Gastrocnemius medialis (tissue), 4 donors: ENCODE measurements around the gene TMPRSS4. TPM values are rescaled to one million over a fixed set of nuclear protein-coding genes. Genes with fewer than 3 reads are reported as not detected.

ENCODE experiments used
- ATAC-seq, 2 donors: fragments of 150-250 bp; one replicate each; pipeline ENCODE4 v1.9.1; 2016
- DNase-seq, 2 donors: peaks; one replicate each; pipeline ENCODE4 v3.0.0-alpha.2; 2019
- H3K27ac ChIP-seq, 4 donors: fragments of 200-600 bp; sonication (generic); 1 replicate in 1 of 4; 2 replicates in 3 of 4; pipeline ENCODE4 v1.5.1; 2016 to 2018; ENCODE audit warnings: mild to moderate bottlenecking in 2 of 4, moderate library complexity in 1 of 4
- H3K27me3 ChIP-seq, 3 donors: fragments of 200-600 bp; sonication (generic) in 2 of 3; 1 replicate in 1 of 3; 2 replicates in 2 of 3; pipeline versions ENCODE4 v1.5.1 to v1.6.0; 2016 to 2019; ENCODE audit warnings: mild to moderate bottlenecking in 1 of 3, moderate library complexity in 1 of 3
- H3K36me3 ChIP-seq, 2 donors: fragments of 200-600 bp; sonication (generic) in 1 of 2; one replicate each; pipeline ENCODE4 v1.5.1; 2017 to 2018
- H3K4me1 ChIP-seq, 2 donors: fragments of 200-600 bp; sonication (generic) in 1 of 2; one replicate each; pipeline ENCODE4 v1.5.1; 2016 to 2017; ENCODE audit warnings: mild to moderate bottlenecking in 2 of 2
- H3K4me3 ChIP-seq, 4 donors: fragments of 200-600 bp; sonication (generic) in 3 of 4; 1 replicate in 1 of 4; 2 replicates in 3 of 4; pipeline ENCODE4 v1.5.1; 2016 to 2019; ENCODE audit warnings: mild to moderate bottlenecking in 2 of 4
- H3K9me3 ChIP-seq, 3 donors: fragments of 200-600 bp; sonication (generic) in 2 of 3; 1 replicate in 1 of 3; 2 replicates in 2 of 3; pipeline ENCODE4 v1.5.1; 2016 to 2019
- POLR2A ChIP-seq, 2 donors: fragments of 450-650 bp; IDR thresholded peaks; one replicate each; pipeline ENCODE4 v1.6.1; 2017; ENCODE audit warnings: antibody characterized with exemption in 2 of 2, mild to moderate bottlenecking in 2 of 2, moderate library complexity in 2 of 2
- in situ Hi-C, 4 donors: fragments of 200-750 bp; cut with MboI; loops; one replicate each; pipeline versions ENCODE4 v1.15.0 to v1.8.0; 2017; ENCODE audit warnings: low sequenced_read_pairs in 4 of 4
- intact Hi-C: fragments of 100-400 bp; cut with DNase I; formaldehyde crosslinking; loops from one replicate; pipeline ENCODE4 v1.15.1; 2023; ENCODE audit warnings: low total_unique reads
- total RNA-seq, 4 donors: library from RNA; depleted of rRNA; stranded (reverse); fragments of >200 nt; gene quantifications; one replicate each; pipeline versions ENCODE4 v1.1.0 to v1.2.3, GENCODE V29; 2016
- TF ChIP-seq, protein P1 (sequence below), 5 experiments: fragments of 450-650 bp in 3 of 5; fragments of 200-600 bp in 2 of 5; sonication (generic) in 2 of 5; IDR thresholded peaks in 4 of 5; conservative IDR thresholded peaks in 1 of 5; 1 replicate in 4 of 5; 2 replicates in 1 of 5; pipeline ENCODE4 v1.5.1; 2016 to 2019; ENCODE audit warnings: antibody characterized with exemption in 5 of 5, mild to moderate bottlenecking in 3 of 5, moderate library complexity in 3 of 5

TMPRSS4 gene
- total RNA-seq, 4 donors from 2014 or later, result 1.1 TPM; not detected in 3

- Histone ChIP-seq H3K36me3 (no peaks in the 10 kb centered on the region), H3K4me3 (no peak overlapping the region), H3K9me3 (no peaks in the 10 kb centered on the region), H3K4me1 (peaks cover 51 to 57% of the 10 kb centered on the region in 2 donors), H3K27me3 (peaks cover 0 to 11% (median 0%) of the 10 kb centered on the region in 3 donors), H3K27ac (no peak overlapping the region)
- intact Hi-C loops, result no loop called here
- no peak for DNase-seq
- TF ChIP-seq POLR2A (IDR thresholded peaks at IDR 0.05), result no peak
- TF ChIP-seq, protein P1, sequence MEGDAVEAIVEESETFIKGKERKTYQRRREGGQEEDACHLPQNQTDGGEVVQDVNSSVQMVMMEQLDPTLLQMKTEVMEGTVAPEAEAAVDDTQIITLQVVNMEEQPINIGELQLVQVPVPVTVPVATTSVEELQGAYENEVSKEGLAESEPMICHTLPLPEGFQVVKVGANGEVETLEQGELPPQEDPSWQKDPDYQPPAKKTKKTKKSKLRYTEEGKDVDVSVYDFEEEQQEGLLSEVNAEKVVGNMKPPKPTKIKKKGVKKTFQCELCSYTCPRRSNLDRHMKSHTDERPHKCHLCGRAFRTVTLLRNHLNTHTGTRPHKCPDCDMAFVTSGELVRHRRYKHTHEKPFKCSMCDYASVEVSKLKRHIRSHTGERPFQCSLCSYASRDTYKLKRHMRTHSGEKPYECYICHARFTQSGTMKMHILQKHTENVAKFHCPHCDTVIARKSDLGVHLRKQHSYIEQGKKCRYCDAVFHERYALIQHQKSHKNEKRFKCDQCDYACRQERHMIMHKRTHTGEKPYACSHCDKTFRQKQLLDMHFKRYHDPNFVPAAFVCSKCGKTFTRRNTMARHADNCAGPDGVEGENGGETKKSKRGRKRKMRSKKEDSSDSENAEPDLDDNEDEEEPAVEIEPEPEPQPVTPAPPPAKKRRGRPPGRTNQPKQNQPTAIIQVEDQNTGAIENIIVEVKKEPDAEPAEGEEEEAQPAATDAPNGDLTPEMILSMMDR (IDR thresholded peaks at IDR 0.05 in 4 of 5, conservative IDR thresholded peaks at IDR 0.05 in 1 of 5), result no peak
- in situ Hi-C loops, result no loop called here
- no peak for ATAC-seq
These were observed 77.1 kb downstream of the TMPRSS4 start for GRCh38 chr11:118153976-118154375.

DNA sequence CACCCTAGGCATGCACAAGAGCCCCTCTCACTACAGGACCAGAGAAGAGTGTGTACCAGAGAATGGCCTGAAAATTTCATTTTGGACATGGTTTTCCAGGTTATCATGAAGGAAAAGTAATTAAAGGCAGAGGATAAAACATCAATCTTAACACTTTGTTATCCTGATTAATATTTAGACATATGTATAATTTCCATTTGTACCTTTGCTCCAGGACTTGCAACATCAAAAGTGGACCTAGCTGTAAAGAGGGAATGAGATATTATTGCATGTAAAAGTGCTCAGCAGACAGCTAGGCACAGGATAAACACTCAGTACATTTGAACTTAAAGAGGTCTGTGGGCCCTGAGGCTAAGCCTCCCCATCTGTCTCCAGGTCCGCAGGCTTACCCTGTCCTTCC lies 77.8 kb downstream of the TMPRSS4 start:
- intact Hi-C loops (no loop called here), in situ Hi-C loops (no loop called here)
- peaks cover 0 to 11% (median 0%) of the 10 kb centered on the region in 3 donors for H3K27me3 ChIP-seq
- DNase-seq, result no peak
- H3K36me3 ChIP-seq, result no peaks in the 10 kb centered on the region
- TF ChIP-seq, protein P1 (IDR thresholded peaks at IDR 0.05 in 4 of 5, conservative IDR thresholded peaks at IDR 0.05 in 1 of 5), result no peak
- no peak for TF ChIP-seq POLR2A (IDR thresholded peaks at IDR 0.05)
- H3K4me3 ChIP-seq, result no peak overlapping the region
- peaks cover 51 to 57% of the 10 kb centered on the region in 2 donors for H3K4me1 ChIP-seq
- H3K27ac ChIP-seq, result peak overlapping the region in 1 of 4 donors; percentile 71
- ATAC-seq, result no peak
- no peaks in the 10 kb centered on the region for H3K9me3 ChIP-seq

GRCh38 chr11:118155776-118156530 lies 79.1 kb downstream of the TMPRSS4 start:
- TF ChIP-seq, protein P1 (IDR thresholded peaks at IDR 0.05 in 4 of 5, conservative IDR thresholded peaks at IDR 0.05 in 1 of 5), result no peak
- intact Hi-C loops (no loop called here), in situ Hi-C loops (no loop called here)
- H3K27ac ChIP-seq, result peak overlapping the region in 3 of 4 donors; percentile 18 to 71 (median 23)
- H3K4me3 ChIP-seq, result peak overlapping the region in 1 of 4 donors; percentile 4
- H3K4me1 ChIP-seq, result peaks cover 51 to 57% of the 10 kb centered on the region in 2 donors
- H3K36me3 ChIP-seq, result no peaks in the 10 kb centered on the region
- H3K27me3 ChIP-seq, result peaks cover 0 to 11% (median 0%) of the 10 kb centered on the region in 3 donors
- ATAC-seq (no peak), DNase-seq (no peak)
- no peaks in the 10 kb centered on the region for H3K9me3 ChIP-seq

DNA sequence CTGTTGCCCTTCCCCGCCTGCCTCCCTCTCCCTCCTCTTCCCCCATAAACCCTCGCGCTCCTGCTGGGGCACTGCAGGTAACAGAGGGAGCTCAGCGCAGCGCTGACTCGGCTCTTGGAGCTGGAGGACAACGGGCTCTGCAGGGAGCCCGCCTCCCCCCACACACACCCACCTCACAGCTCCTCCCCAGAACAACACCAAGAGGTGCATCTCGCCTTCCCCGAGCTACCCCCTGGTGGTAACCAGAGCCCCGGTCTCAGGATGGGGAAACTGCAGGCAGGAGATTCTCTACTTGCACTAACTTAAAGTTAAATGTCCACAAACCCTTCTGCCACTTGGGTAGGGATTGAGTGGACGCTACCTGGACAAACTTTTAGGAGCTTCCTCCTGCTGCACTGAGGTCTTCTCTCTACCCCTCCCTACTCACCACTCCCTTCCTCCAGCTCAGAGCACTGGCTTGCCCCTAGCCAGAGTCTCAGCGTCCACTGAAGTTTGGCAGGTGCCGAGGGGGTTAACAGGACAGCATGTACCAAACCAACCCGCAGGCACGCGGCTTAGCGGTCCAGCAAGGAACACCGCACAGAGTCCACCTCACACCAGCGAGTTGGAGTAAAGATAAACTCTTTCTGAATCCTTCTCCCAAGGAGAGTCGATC lies 79.8 kb downstream of the TMPRSS4 start:
- Histone ChIP-seq H3K27me3 (peaks cover 0 to 11% (median 0%) of the 10 kb centered on the region in 3 donors), H3K27ac (peak overlapping the region in 3 of 4 donors; percentile 18 to 71 (median 23)), H3K4me1 (peaks cover 45 to 54% of the 10 kb centered on the region in 2 donors), H3K9me3 (no peaks in the 10 kb centered on the region), H3K4me3 (peak overlapping the region in 3 of 4 donors; percentile 4 to 25 (median 4)), H3K36me3 (no peaks in the 10 kb centered on the region)
- peak; percentile 48 to 62 for ATAC-seq
- intact Hi-C loops, result no loop called here
- TF ChIP-seq, protein P1 (IDR thresholded peaks at IDR 0.05 in 4 of 5, conservative IDR thresholded peaks at IDR 0.05 in 1 of 5), result no peak
- TF ChIP-seq POLR2A (IDR thresholded peaks at IDR 0.05), result no peak
- in situ Hi-C loops, result no loop called here
- peak; percentile 35 to 38 for DNase-seq
